ENCODE results near the gene PEX26.
"Not testable (repeated sequence)": the region's sequence is repeated elsewhere in the genome, so short reads cannot be mapped to it uniquely, and the experiment has no call there.

Gene PEX26

GRCh38 chr22:18056807-18057474, 20.8 kb upstream of the PEX26 start:
- DNase-seq, result no peak

- no peak for DNase-seq
Measured at GRCh38 chr22:18057568-18058209, 20.1 kb upstream of the PEX26 start.

DNA sequence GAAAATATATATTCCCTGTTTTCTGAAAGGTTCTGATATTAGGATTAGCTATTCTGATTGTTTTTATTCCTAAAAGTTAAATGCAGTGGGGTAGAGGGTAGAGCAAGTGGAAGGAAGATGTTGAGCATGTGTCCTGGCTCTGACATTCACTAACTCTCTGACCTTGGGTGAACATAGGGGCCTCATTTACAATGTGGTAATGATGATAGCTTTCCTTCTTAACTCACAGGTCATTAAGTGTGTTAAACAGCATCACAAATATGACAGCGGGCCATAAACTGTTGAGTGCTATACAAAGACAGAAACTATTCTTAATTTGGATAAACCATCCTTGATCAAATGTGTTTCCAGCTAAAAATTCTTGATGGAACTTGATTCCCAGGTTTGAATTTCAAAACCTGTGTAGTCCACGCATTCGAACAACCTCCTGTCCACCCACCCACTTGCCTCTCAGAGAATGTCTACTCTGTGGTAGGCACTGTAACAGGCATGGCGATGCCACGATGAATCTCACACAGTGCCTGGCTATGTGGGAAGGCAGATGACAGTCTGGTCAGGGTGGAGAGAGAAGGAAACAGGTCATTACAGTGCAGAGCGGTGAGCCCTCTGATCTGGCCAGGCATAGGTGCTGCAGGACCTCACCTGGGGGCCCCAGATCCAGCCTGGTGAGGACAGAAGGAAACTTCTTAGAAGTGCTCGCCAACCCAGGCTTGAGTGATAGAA, 19.3 kb upstream of the PEX26 start:
- DNase-seq, result no peak

DNA sequence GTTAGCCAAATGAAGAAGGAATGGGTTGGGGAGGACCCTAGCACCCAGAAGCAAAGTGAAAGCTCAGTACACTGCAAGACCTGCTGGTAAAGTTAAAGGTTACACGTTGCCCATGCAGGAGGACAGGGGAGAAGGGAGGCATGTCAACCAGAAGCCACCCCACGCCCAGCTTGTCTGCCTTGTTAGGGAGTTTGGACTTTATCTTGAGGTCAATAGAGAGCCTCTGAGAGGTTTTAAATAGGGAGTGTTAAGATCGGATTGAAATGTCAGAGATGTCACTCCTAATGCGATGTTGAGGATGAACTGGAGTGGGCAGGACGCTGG, 18.7 kb upstream of the PEX26 start:
- no peak for DNase-seq

- no peak for DNase-seq
Measured at GRCh38 chr22:18059473-18059872, 18.3 kb upstream of the PEX26 start.

- DNase-seq, result no peak
Measured at GRCh38 chr22:18059991-18060390, 17.8 kb upstream of the PEX26 start.

GRCh38 chr22:18060646-18061620, 16.9 kb upstream of the PEX26 start:
- DNase-seq, result no peak

DNA sequence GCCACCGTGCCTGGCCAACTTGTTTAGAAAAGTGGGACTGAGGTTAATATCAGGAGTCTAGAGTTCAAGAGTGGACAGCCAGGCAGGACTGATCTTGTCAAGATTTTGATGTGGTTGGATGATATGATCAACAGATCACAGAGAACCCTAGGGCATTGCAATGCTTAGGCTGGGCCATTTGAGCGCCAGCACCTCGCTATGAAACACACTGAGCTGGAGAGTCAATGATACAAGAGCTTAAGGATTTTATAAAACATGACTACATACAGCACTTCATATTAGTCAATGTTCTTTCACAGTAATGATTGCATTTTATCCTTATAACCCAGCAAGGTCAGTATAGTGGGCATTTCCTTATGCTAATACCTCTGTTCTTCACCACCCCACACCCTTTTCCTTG, 15.4 kb upstream of the PEX26 start:
- no peak for DNase-seq

DNA sequence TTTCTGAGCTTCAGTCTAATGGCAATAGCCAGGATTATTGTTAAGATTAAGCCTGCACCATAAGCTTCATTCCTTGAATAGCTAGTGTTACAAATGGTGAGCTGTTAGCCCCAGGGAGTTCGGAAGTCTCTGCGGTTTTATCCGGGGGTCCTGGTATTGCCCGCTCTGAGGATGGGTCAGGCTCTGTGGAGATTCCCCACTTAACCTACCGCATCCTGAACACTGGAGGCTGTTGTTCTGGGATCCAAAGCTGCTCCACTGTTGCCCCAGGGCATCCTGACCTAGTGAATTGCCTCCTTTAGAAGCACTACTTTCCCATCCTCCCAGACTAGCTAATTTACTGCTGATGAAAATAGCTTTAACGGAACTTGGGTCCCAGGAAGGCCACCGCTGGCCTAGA, 14.5 kb upstream of the PEX26 start:
- no peak for DNase-seq

- not testable (repeated sequence) for DNase-seq
Measured at GRCh38 chr22:18063715-18064114, 14.1 kb upstream of the PEX26 start.

- no peak for DNase-seq
Measured at GRCh38 chr22:18064636-18065035, 13.2 kb upstream of the PEX26 start.

- DNase-seq, result no peak
Measured at GRCh38 chr22:18065256-18065655, 12.5 kb upstream of the PEX26 start.

DNA sequence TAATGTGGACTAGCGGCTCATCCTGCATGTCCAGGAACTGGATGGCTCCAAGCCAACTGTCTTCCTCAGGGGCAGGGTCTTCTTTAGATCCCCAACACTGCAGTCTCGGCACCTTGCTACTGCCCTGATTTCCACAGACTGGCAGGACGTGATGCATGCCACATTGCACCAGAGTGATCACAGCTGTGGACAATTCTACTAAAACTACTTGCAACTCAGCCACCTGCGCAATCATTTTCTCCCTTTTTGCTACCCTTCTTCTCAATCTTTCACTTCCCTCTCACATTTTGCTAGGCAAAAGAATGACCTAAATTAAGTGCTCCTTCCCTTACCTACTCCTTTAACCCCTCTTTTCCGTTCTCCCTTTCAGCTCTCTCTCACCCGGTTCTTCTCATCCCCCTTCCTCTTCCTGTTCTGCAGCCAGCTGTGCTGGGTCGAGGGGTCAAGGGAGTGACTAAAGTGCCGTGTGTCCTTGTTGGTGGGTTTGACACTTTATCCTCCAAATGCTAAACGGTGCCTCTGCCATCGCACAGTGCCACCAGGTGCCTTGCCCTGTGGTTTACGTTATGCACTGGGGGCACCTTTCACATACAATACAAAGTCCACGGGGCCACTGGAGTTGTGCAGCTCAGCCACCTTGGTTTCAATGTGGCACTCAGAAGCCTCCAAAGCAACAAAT, 11.5 kb upstream of the PEX26 start:
- no peak for DNase-seq

- no peak for DNase-seq
Measured at GRCh38 chr22:18067121-18067520, 10.7 kb upstream of the PEX26 start.

DNA sequence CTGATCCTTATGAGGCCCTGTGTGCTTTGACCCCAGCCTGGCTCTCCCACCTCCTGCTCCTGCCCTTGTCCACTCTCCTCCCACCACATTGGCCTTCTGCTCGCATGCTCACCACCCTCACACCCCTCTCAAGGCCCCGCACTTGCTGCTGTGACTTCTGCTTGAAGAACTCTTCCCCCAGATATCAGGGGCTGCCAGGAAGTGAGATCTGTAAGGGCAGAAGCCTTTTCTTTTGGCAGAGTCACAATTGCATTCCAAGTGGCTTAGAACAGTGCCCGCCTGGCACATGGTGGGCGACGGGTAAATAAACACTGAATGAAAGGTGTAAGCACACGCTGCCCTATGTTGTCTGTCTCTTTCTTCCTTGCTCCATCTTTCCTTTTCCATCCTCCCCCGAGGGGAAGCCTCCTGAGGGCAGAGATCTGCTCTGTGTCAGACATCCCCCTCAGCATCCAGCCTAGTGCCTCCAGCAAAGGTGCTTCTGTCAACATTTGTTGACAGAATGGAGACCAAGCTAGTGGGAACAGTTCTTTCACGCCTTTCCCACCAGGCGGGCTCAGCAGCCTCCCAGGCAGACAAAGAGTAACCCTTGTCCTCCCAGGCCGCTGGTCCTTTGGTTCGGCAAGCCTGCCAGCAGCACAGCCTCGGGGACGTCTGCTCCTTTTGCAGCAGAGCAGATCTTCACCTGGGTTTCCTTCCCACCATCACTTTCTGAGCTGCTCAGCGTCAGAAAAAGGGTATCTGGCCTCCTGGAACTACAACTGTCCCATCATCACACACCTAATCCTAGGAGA, 10.0 kb upstream of the PEX26 start:
- no peak for DNase-seq

GRCh38 chr22:18068381-18068988, 9.3 kb upstream of the PEX26 start:
- no peak for DNase-seq

GRCh38 chr22:18069041-18069440, 8.7 kb upstream of the PEX26 start:
- no peak for DNase-seq

DNA sequence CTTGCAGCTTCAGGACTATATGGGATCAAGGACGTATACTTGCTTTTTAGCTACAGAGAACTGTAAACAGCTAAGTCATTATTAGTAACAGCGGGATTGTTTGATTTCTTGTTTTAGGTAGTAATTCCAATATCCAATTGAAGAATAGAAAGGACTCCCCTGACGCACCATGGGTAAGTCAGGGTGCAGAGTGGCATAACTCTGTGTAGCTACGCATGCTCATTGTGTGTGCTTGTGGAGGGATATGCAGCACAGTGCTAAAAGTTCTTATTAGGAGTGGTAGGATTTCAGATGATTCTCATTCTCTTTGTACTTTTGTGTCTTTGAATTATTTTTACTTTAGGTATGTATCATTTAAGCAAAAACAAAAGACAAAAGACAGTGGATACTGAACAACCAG, 7.7 kb upstream of the PEX26 start:
- DNase-seq, result no peak

GRCh38 chr22:18070556-18071306, 7.1 kb upstream of the PEX26 start:
- no peak for DNase-seq

DNA sequence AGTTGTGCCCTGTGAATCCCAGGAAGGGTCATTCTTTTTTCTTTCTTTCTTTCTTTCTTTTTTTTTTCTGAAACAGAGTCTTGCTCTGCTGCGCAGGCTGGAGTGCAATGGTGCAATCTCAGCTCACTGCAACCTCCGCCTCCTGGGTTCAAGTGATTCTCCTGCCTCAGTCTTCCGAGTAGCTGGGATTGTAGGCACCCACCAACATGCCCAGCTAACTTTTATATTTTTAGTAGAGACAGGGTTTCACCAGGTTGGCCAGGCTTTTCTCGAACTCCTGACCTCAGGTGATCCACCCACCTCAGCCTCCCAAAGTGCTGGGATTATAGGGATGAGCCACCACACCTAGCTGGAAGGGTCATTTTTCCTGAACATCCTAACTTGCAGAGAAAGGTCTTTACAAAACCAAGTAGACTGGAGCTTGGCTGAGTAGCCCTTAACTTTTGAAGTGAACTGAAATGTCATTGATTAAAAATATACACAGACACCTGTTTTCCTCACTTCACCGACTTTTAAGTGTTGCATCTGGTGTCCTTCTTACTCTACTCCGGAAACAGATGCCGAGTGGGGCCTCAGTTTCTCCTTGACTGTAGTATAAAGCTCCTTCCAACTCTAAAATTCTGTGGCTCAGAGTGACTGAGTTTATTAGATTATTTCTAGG, 6.4 kb upstream of the PEX26 start:
- not testable (repeated sequence) for DNase-seq
